ENCODE data around the gene MEGF8. TPM values are rescaled to one million over a fixed set of nuclear protein-coding genes. Genes with fewer than 3 reads are reported as not detected.

The MEGF8 gene
- total and polyA plus RNA-seq, 2 of the 8 experiments (the other 6 are each of a cell fraction or from before 2014, with no cell fraction given) = 13.0 to 23.7 TPM

GRCh38 chr19:42376177-42376555 is 50.7 kb downstream of the MEGF8 start:
- no peaks in the 10 kb centered on the region for H4K20me1 ChIP-seq (replicated peaks in 1 of 2; ENCODE audit: control insufficient read depth in 1 of 2, insufficient read depth in 2 of 2, low read length in 2 of 2)
- no peak overlapping the region for H3K56ac ChIP-seq (replicated peaks; ENCODE audit: insufficient read length, low read depth, low read length)
- 96% methylated on average over 17 of the region's 17 CpGs; no CpG with 5 or more reads in 1 of the 2 experiments for WGBS, 2 experiments (ENCODE audit: extremely low coverage in 1 of 2, insufficient coverage in 1 of 2, insufficient read length in 1 of 2, insufficient replicate concordance in 2 of 2, low coverage in 1 of 2, low lambda C conversion rate in 2 of 2, missing lambda C conversion rate in 1 of 2)
- POLR2A ChIA-PET (ENCODE audit: partially characterized antibody) = interaction anchor here (1.0 to 1.6 kb wide), 3 partner anchors 11 to 1057 kb away, joined by 3 to 5 read pairs (median 4); no protein-coding TSS in a partner anchor
- H3K27me3 ChIP-seq (replicated peaks in 1 of 4; ENCODE audit: control insufficient read depth in 3 of 4, extremely low read depth in 1 of 4, insufficient read depth in 3 of 4, low read length in 3 of 4) = no peaks in the 10 kb centered on the region; a peak in 1 of 7 replicates
- no peak overlapping the region for H4K91ac ChIP-seq (replicated peaks; ENCODE audit: insufficient read length, low read length)
- H4K8ac ChIP-seq (ENCODE audit: extremely low read depth, insufficient read depth, low read length) = no peak overlapping the region
- no peak overlapping the region for H2BK12ac ChIP-seq (ENCODE audit: low read depth, low read length)
- H3K4me1 ChIP-seq (replicated peaks in 1 of 4; ENCODE audit: control insufficient read depth in 3 of 4, insufficient read depth in 4 of 4, low read length in 3 of 4) = peaks cover 3 to 5% (median 4%) of the 10 kb centered on the region in 4 experiments
- no peaks in the 10 kb centered on the region; the same call in 1 of the 2 replicates for H3K23me2 ChIP-seq (ENCODE audit: low read depth, low read length)
- H3K4ac ChIP-seq (replicated peaks; ENCODE audit: insufficient read length, low read depth, low read length) = no peak overlapping the region
- H2AFZ ChIP-seq (ENCODE audit: low read length) = no peak overlapping the region
- no peak overlapping the region for H3K27ac ChIP-seq (ENCODE audit: low read depth, low read length)
- H2BK15ac ChIP-seq (ENCODE audit: low read length) = no peak overlapping the region
- no peak overlapping the region for H2BK120ac ChIP-seq (replicated peaks; ENCODE audit: low read depth, low read length)
- no peak overlapping the region for H2AK5ac ChIP-seq (ENCODE audit: low read depth, low read length)
- H3K4me3 ChIP-seq (ENCODE audit: extremely low read depth in 1 of 4, insufficient read depth in 2 of 4, low read depth in 3 of 4, low read length in 4 of 4) = no peak overlapping the region
- H3K14ac ChIP-seq (ENCODE audit: insufficient read length) = no peak overlapping the region
- H3K9me3 ChIP-seq (ENCODE audit: insufficient read depth in 2 of 2, low read depth in 1 of 2, low read length in 1 of 2) = no peaks in the 10 kb centered on the region
- H3K18ac ChIP-seq (ENCODE audit: extremely low read depth, low read length) = no peak overlapping the region
- no peak overlapping the region for H4K5ac ChIP-seq (ENCODE audit: insufficient read length, low read depth, low read length)
- CTCF ChIA-PET (ENCODE audit: partially characterized antibody) = no interaction called here
- no peak overlapping the region for H3K4me2 ChIP-seq (ENCODE audit: insufficient read depth in 1 of 2, low read depth in 2 of 2, low read length in 2 of 2)
- FAIRE-seq (no peak), DNase-seq (ENCODE audit: low read depth in 1 of 2, low spot score in 2 of 2) (no peak)
- no peaks in the 10 kb centered on the region; the same call in 1 of the 2 replicates for H3K79me1 ChIP-seq (ENCODE audit: low read depth, low read length)
- H2BK20ac ChIP-seq (ENCODE audit: low read length) = no peak overlapping the region
- TF ChIP-seq POU5F1 (IDR thresholded peaks at IDR 0.05; ENCODE audit: low read depth, low read length) (no peak), NRF1 (IDR thresholded peaks at IDR 0.05; ENCODE audit: low read depth, low read length) (no peak), HDAC2 (IDR thresholded peaks at IDR 0.05; ENCODE audit: borderline replicate concordance in 1 of 2, low read depth in 2 of 2, low read length in 2 of 2) (no peak), TBP (IDR thresholded peaks at IDR 0.05; ENCODE audit: low read depth, low read length) (no peak), KDM5A (IDR thresholded peaks at IDR 0.05; ENCODE audit: low read length) (no peak), YY1 (IDR thresholded peaks at IDR 0.05; ENCODE audit: low read depth, low read length) (no peak), SP1 (IDR thresholded peaks at IDR 0.05; ENCODE audit: low read depth, low read length) (no peak), BRCA1 (IDR thresholded peaks at IDR 0.05; ENCODE audit: low read depth, low read length) (no peak), SRF (IDR thresholded peaks at IDR 0.05; ENCODE audit: low read depth, low read length) (no peak), TAF7 (optimal IDR thresholded peaks at IDR 0.05; ENCODE audit: borderline replicate concordance, low read depth, low read length) (no peak)
- TF ChIP-seq, protein P1, sequence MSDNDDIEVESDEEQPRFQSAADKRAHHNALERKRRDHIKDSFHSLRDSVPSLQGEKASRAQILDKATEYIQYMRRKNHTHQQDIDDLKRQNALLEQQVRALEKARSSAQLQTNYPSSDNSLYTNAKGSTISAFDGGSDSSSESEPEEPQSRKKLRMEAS (IDR thresholded peaks at IDR 0.05) = no peak
- no peaks in the 10 kb centered on the region for H3K79me2 ChIP-seq (ENCODE audit: control insufficient read depth in 1 of 2, insufficient read depth in 2 of 2, low read length in 2 of 2)
- H3K36me3 ChIP-seq (ENCODE audit: control insufficient read depth in 2 of 4, insufficient read depth in 4 of 4, low read length in 3 of 4) = peaks cover 0 to 7% (median 0%) of the 10 kb centered on the region in 4 experiments; a peak in 3 of 8 replicates
- H3K23ac ChIP-seq (ENCODE audit: insufficient read length) = no peak overlapping the region
- no peak overlapping the region; the same call in 1 of the 2 replicates for H2BK5ac ChIP-seq (ENCODE audit: low read depth, low read length)
- H3K9ac ChIP-seq (replicated peaks in 1 of 4; ENCODE audit: extremely low read depth in 1 of 4, low read depth in 3 of 4, low read length in 3 of 4) = no peak overlapping the region
